Hepatocyte (in vitro differentiated cells): ENCODE measurements around the gene PSMB3. TPM values are rescaled to one million over a fixed set of nuclear protein-coding genes. Genes with fewer than 3 reads are reported as not detected.
A peak's percentile ranks its signal among the peaks of the same experiment; 100 is the strongest.

Source experiments
- DNase-seq: peaks from one replicate; pipeline ENCODE4 v3.0.0-alpha.2; 2016; ENCODE audit warnings: low spot score
- H2AFZ ChIP-seq: fragments of 200-600 bp; sonication (generic); 2 replicates; pipeline ENCODE4 v1.6.0; 2016; ENCODE audit warnings: antibody characterized with exemption, mild to moderate bottlenecking
- H3K27ac ChIP-seq: fragments of 200-600 bp; sonication (generic); 2 replicates; pipeline ENCODE4 v1.5.1; 2016; ENCODE audit warnings: mild to moderate bottlenecking
- H3K27me3 ChIP-seq: fragments of 200-600 bp; sonication (generic); 2 replicates; pipeline ENCODE4 v1.6.1; 2016
- H3K36me3 ChIP-seq: fragments of 200-600 bp; sonication (generic); replicated peaks from 2 replicates; pipeline ENCODE4 v1.5.1; 2016; ENCODE audit warnings: low read depth; ENCODE audit not compliant: insufficient read depth
- H3K4me1 ChIP-seq: fragments of 200-600 bp; sonication (generic); 2 replicates; pipeline ENCODE4 v1.5.1; 2016; ENCODE audit warnings: mild to moderate bottlenecking, moderate library complexity; ENCODE audit not compliant: insufficient read depth
- H3K4me2 ChIP-seq: fragments of 200-600 bp; sonication (generic); 2 replicates; pipeline ENCODE4 v1.6.0; 2016
- H3K4me3 ChIP-seq: fragments of 200-600 bp; sonication (generic); 2 replicates; pipeline ENCODE4 v1.5.1; 2016; ENCODE audit warnings: mild to moderate bottlenecking
- H3K79me2 ChIP-seq: fragments of 200-600 bp; sonication (generic); 2 replicates; pipeline ENCODE4 v1.6.0; 2017; ENCODE audit warnings: mild to moderate bottlenecking
- H3K9me2 ChIP-seq: fragments of 200-600 bp; sonication (generic); replicated peaks from 2 replicates; pipeline ENCODE4 v1.6.0; 2017; ENCODE audit warnings: mild to moderate bottlenecking; ENCODE audit not compliant: insufficient read depth
- H3K9me3 ChIP-seq: fragments of 200-600 bp; sonication (generic); 2 replicates; pipeline ENCODE4 v1.5.1; 2016; ENCODE audit warnings: low read depth, mild to moderate bottlenecking
- H4K20me1 ChIP-seq: fragments of 200-600 bp; sonication (generic); 2 replicates; pipeline ENCODE4 v1.6.0; 2016; ENCODE audit warnings: mild to moderate bottlenecking; ENCODE audit not compliant: insufficient read depth, poor library complexity, severe bottlenecking
- EZH2 ChIP-seq: fragments of 200-600 bp; sonication (generic); IDR thresholded peaks from 2 replicates; pipeline ENCODE4 v1.6.1; 2016; ENCODE audit warnings: antibody characterized with exemption, mild to moderate bottlenecking, borderline replicate concordance
- EZH2phosphoT487 ChIP-seq: fragments of 200-600 bp; sonication (generic); IDR thresholded peaks from one replicate; pipeline ENCODE4 v1.6.1; 2018; ENCODE audit warnings: antibody characterized with exemption, mild to moderate bottlenecking, low read depth, moderate library complexity; ENCODE audit not compliant: unreplicated experiment, severe bottlenecking
- WGBS: methylation state at CpG from one replicate; pipeline ENCODE4 v1.1.6; 2016; ENCODE audit warnings: low lambda C conversion rate; ENCODE audit errors: missing lambda C conversion rate; 5-methylcytosine and 5-hydroxymethylcytosine counted together
- polyA plus RNA-seq: library from polyadenylated mRNA; unstranded; fragments of >200 nt; fragmentation: Nextera tagmentation; extraction: Ambion mirVana; gene quantifications from 2 replicates; pipeline ENCODE4 v1.2.1, GENCODE V29; 2016
- total RNA-seq: library from RNA; depleted of rRNA; stranded (reverse); fragments of >200 nt; gene quantifications from 2 replicates; pipeline ENCODE4 v1.2.3, GENCODE V29; 2014
- TF ChIP-seq, protein P1 (sequence below): fragments of 200-600 bp; sonication (generic); IDR thresholded peaks from 2 replicates; pipeline ENCODE4 v1.5.1; 2016; ENCODE audit warnings: antibody characterized with exemption, mild to moderate bottlenecking; ENCODE audit not compliant: poor library complexity

The PSMB3 gene
- total and polyA plus RNA-seq, 2 experiments from 2014 or later, result 127 to 275 TPM

DNA sequence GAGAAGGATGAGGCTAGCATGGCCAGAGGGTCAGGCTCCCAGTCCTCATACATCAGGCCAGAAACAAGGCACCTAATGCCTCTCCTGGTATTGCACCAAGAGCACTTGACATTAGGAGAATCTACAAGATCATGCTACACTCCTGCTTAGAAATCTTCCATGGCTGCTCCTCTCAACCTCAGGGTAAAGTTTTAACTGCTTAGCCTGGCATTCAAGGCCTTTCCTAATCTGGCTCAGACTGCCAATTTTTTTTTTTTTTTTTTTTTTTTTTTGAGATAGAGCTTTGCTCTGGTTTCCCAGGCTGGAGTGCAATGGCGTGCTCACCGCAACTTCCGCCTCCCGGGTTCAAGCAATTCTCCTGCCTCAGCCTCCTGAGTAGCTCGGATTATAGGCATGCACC, 38.6 kb downstream of the PSMB3 start:
- no peak overlapping the region for H2AFZ ChIP-seq
- DNase-seq, result no peak
- no peaks in the 10 kb centered on the region for H3K36me3 ChIP-seq
- TF ChIP-seq EZH2 (no peak), EZH2phosphoT487 (no peak)
- TF ChIP-seq, protein P1, sequence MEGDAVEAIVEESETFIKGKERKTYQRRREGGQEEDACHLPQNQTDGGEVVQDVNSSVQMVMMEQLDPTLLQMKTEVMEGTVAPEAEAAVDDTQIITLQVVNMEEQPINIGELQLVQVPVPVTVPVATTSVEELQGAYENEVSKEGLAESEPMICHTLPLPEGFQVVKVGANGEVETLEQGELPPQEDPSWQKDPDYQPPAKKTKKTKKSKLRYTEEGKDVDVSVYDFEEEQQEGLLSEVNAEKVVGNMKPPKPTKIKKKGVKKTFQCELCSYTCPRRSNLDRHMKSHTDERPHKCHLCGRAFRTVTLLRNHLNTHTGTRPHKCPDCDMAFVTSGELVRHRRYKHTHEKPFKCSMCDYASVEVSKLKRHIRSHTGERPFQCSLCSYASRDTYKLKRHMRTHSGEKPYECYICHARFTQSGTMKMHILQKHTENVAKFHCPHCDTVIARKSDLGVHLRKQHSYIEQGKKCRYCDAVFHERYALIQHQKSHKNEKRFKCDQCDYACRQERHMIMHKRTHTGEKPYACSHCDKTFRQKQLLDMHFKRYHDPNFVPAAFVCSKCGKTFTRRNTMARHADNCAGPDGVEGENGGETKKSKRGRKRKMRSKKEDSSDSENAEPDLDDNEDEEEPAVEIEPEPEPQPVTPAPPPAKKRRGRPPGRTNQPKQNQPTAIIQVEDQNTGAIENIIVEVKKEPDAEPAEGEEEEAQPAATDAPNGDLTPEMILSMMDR, result no peak
- peaks cover 3% of the 10 kb centered on the region for H3K4me1 ChIP-seq
- H3K79me2 ChIP-seq, result peaks cover 98% of the 10 kb centered on the region
- H3K9me2 ChIP-seq, result no peaks in the 10 kb centered on the region
- H3K9me3 ChIP-seq, result no peaks in the 10 kb centered on the region
- no peaks in the 10 kb centered on the region for H3K27me3 ChIP-seq
- peaks cover 39% of the 10 kb centered on the region for H4K20me1 ChIP-seq
- no peak overlapping the region for H3K4me2 ChIP-seq
- 86% methylated on average over 5 of the region's 5 CpGs for WGBS
- no peak overlapping the region for H3K4me3 ChIP-seq
- no peak overlapping the region for H3K27ac ChIP-seq

DNA sequence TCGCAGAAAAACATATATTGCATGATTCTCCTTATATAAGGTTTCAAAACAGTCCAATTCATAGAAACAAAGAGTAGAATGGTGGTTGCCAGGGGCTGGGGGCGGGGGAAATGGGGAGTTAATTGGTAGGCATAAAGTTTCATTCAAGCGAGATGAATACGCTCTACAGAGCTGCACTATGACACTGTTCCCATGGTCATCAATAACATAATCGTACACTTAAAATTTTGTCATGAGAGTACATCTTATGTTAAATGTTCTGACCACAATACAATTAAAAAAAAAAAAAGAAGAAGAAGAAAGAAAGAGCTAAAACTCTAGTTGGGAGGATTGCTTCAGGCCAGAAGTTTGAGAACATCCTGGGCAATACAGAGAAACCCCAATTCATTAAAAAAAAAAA, 41.7 kb downstream of the PSMB3 start:
- H3K36me3 ChIP-seq, result no peaks in the 10 kb centered on the region
- H3K4me2 ChIP-seq, result no peak overlapping the region
- H3K27me3 ChIP-seq, result no peaks in the 10 kb centered on the region
- H3K4me3 ChIP-seq, result no peak overlapping the region
- WGBS, result 94% methylated on average over 5 of the region's 5 CpGs
- H2AFZ ChIP-seq, result no peak overlapping the region
- no peaks in the 10 kb centered on the region for H3K9me3 ChIP-seq
- peaks cover 97% of the 10 kb centered on the region for H3K79me2 ChIP-seq
- peaks cover 22% of the 10 kb centered on the region for H3K4me1 ChIP-seq
- H3K27ac ChIP-seq, result no peak overlapping the region
- TF ChIP-seq EZH2 (no peak), EZH2phosphoT487 (no peak)
- TF ChIP-seq, protein P1, result no peak
- DNase-seq, result no peak
- peaks cover 54% of the 10 kb centered on the region for H4K20me1 ChIP-seq
- no peaks in the 10 kb centered on the region for H3K9me2 ChIP-seq

DNA sequence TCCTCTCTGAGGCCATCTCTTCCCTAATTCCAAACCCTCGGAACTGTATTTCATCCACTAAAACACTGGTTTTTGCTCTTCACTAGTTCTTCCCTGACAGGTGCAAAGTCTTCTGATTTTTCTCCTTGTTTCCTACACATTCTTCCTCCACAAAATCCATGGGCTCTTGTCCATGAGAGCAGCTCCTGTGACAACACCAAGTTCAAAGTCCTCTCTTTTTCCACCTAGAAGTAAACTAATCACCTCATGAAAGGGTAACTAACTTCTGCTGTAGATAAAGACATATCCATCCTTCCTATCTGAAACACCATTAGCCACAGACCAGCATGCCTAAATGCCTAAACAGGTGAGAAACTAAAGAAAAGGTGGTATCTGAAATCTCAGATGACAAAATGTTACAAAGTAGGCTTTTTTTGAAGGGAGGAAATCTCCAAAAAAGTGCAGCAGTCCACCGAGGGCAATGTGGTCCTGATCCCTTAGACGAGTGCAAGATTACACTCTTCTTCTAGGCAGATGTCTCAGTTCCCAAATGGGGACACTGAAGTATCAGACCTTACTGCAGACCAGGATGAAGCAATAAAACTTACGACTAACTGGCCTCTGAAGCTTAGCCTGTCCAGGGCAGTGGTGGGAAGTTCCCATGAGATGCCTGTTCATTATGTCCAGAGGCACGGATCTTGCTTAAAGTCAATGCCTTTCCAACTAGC, 44.1 kb downstream of the PSMB3 start:
- Histone ChIP-seq H3K27ac (peak overlapping the region; percentile 100), H3K9me3 (no peaks in the 10 kb centered on the region), H2AFZ (no peak overlapping the region), H4K20me1 (peaks cover 40% of the 10 kb centered on the region), H3K9me2 (no peaks in the 10 kb centered on the region), H3K27me3 (no peaks in the 10 kb centered on the region), H3K36me3 (no peaks in the 10 kb centered on the region), H3K4me2 (peak overlapping the region; percentile 85), H3K79me2 (peaks cover 74% of the 10 kb centered on the region), H3K4me1 (peaks cover 22% of the 10 kb centered on the region), H3K4me3 (no peak overlapping the region)
- DNase-seq, result peak; percentile 34
- TF ChIP-seq EZH2phosphoT487 (no peak), EZH2 (no peak)
- TF ChIP-seq, protein P1, result no peak
- WGBS, result 63% methylated on average over 5 of the region's 5 CpGs
